Trophoblast cell (in vitro differentiated cells and primary cell): ENCODE results near the gene LDLRAD3.

Experiments used
- DNase-seq, 2 donors: peaks; one replicate each; pipeline ENCODE4 v3.0.0-alpha.2; 2016
- H2AFZ ChIP-seq: 2 replicates; pipeline ENCODE4 v1.6.1; 2013; ENCODE audit warnings: low read length, moderate library complexity, mild to moderate bottlenecking; ENCODE audit not compliant: insufficient read depth, poor library complexity
- H2AK5ac ChIP-seq: 2 replicates; pipeline ENCODE4 v1.6.1; 2013; ENCODE audit warnings: mild to moderate bottlenecking, low read length
- H2BK120ac ChIP-seq: 2 replicates; pipeline ENCODE4 v1.6.1; 2013; ENCODE audit warnings: low read length, mild to moderate bottlenecking, moderate library complexity; ENCODE audit not compliant: insufficient read depth, poor library complexity
- H2BK12ac ChIP-seq: 2 replicates; pipeline ENCODE4 v1.6.1; 2013; ENCODE audit warnings: mild to moderate bottlenecking, low read length, moderate library complexity
- H2BK5ac ChIP-seq: 2 replicates; pipeline ENCODE4 v1.6.1; 2013; ENCODE audit warnings: low read length, low read depth, moderate library complexity, mild to moderate bottlenecking; ENCODE audit not compliant: poor library complexity
- H3K14ac ChIP-seq: 2 replicates; pipeline ENCODE4 v1.6.1; 2013; ENCODE audit warnings: mild to moderate bottlenecking, low read length
- H3K18ac ChIP-seq: 2 replicates; pipeline ENCODE4 v1.6.1; 2013; ENCODE audit warnings: mild to moderate bottlenecking, low read length
- H3K23ac ChIP-seq: 2 replicates; pipeline ENCODE4 v1.6.1; 2013; ENCODE audit warnings: low read length
- H3K27ac ChIP-seq: 2 replicates; pipeline ENCODE4 v1.5.1; 2013; ENCODE audit warnings: low read depth, mild to moderate bottlenecking, inconsistent platforms, low read length, moderate library complexity
- H3K27me3 ChIP-seq: 2 replicates; pipeline ENCODE4 v1.6.1; 2013; ENCODE audit warnings: inconsistent platforms, mild to moderate bottlenecking, low read length, moderate library complexity; ENCODE audit not compliant: insufficient read depth
- H3K36me3 ChIP-seq, 2 experiments: 1 replicate in 1 of 2; 2 replicates in 1 of 2; pipeline ENCODE4 v1.6.1; 2013; ENCODE audit warnings: low read length in 2 of 2, mild to moderate bottlenecking in 2 of 2, moderate library complexity in 1 of 2; ENCODE audit not compliant: insufficient read depth in 2 of 2, control insufficient read depth in 1 of 2
- H3K4ac ChIP-seq: 2 replicates; pipeline ENCODE4 v1.6.1; 2013; ENCODE audit warnings: low read depth, mild to moderate bottlenecking, low read length, moderate library complexity
- H3K4me1 ChIP-seq, 2 experiments: 1 replicate in 1 of 2; 2 replicates in 1 of 2; pipeline ENCODE4 v1.6.1; 2013; ENCODE audit warnings: low read length in 2 of 2, mild to moderate bottlenecking in 2 of 2, moderate library complexity in 1 of 2; ENCODE audit not compliant: insufficient read depth in 2 of 2, control insufficient read depth in 1 of 2
- H3K4me2 ChIP-seq: 2 replicates; pipeline ENCODE4 v1.6.1; 2013; ENCODE audit warnings: inconsistent platforms, mild to moderate bottlenecking, low read length, moderate library complexity
- H3K4me3 ChIP-seq: 2 replicates; pipeline ENCODE4 v1.5.1; 2013; ENCODE audit warnings: mild to moderate bottlenecking, low read depth, low read length, inconsistent platforms
- H3K79me1 ChIP-seq: one replicate; pipeline ENCODE4 v1.6.1; 2013; ENCODE audit warnings: low read length
- H3K79me2 ChIP-seq: 2 replicates; pipeline ENCODE4 v1.6.1; 2013; ENCODE audit warnings: low read length, mild to moderate bottlenecking; ENCODE audit not compliant: control insufficient read depth, insufficient read depth, poor library complexity
- H3K9ac ChIP-seq: 2 replicates; pipeline ENCODE4 v1.6.1; 2013; ENCODE audit warnings: mild to moderate bottlenecking, low read length
- H3K9me3 ChIP-seq: 2 replicates; pipeline ENCODE4 v1.6.1; 2013; ENCODE audit warnings: low read depth, mild to moderate bottlenecking, control low read depth, inconsistent platforms, low read length; ENCODE audit not compliant: insufficient read depth
- H4K12ac ChIP-seq: 2 replicates; pipeline ENCODE4 v1.6.1; 2013; ENCODE audit warnings: low read depth, mild to moderate bottlenecking, low read length, moderate library complexity
- H4K8ac ChIP-seq: 2 replicates; pipeline ENCODE4 v1.6.1; 2013; ENCODE audit warnings: low read depth, mild to moderate bottlenecking, low read length, moderate library complexity
- H4K91ac ChIP-seq: one replicate; pipeline ENCODE4 v1.6.1; 2013; ENCODE audit warnings: low read depth, mild to moderate bottlenecking, low read length, moderate library complexity
- WGBS: extraction: QIAGEN DNeasy Blood & Tissue Kit; methylation state at CpG from one replicate; pipeline ENCODE4 v1.1.7; 2013; ENCODE audit warnings: missing lambda C conversion rate; ENCODE audit not compliant: insufficient read length, insufficient coverage; ENCODE audit errors: extremely low coverage; 5-methylcytosine and 5-hydroxymethylcytosine counted together

The LDLRAD3 gene

GRCh38 chr11:36000616-36001190, 56.8 kb downstream of the LDLRAD3 start:
- Histone ChIP-seq H3K18ac (no peak overlapping the region), H3K9ac (no peak overlapping the region), H3K14ac (no peak overlapping the region), H3K23ac (no peak overlapping the region), H2AK5ac (no peak overlapping the region), H3K79me1 (no peaks in the 10 kb centered on the region), H3K4me1 (peaks cover 13 to 19% of the 10 kb centered on the region in 2 experiments), H3K36me3 (peaks cover 2 to 5% of the 10 kb centered on the region in 2 experiments), H2BK5ac (no peak overlapping the region), H3K27ac (no peak overlapping the region), H3K4me2 (no peak overlapping the region), H3K27me3 (no peaks in the 10 kb centered on the region), H3K4me3 (no peak overlapping the region), H3K79me2 (no peaks in the 10 kb centered on the region), H2AFZ (no peak overlapping the region), H4K12ac (no peak overlapping the region), H2BK12ac (no peak overlapping the region), H4K91ac (no peak overlapping the region), H3K9me3 (peaks cover 6% of the 10 kb centered on the region), H3K4ac (no peak overlapping the region), H4K8ac (no peak overlapping the region), H2BK120ac (no peak overlapping the region)
- peak in 1 of 2 donors; percentile 37 for DNase-seq
- WGBS: no CpG with 5 or more reads among the region's 6 CpGs

GRCh38 chr11:36002196-36002595, 58.3 kb downstream of the LDLRAD3 start:
- H2BK120ac ChIP-seq: peak overlapping the region; percentile 24
- H4K8ac ChIP-seq: no peak overlapping the region
- WGBS: no CpG with 5 or more reads among the region's 6 CpGs
- no peaks in the 10 kb centered on the region for H3K79me1 ChIP-seq
- peaks cover 13 to 19% of the 10 kb centered on the region in 2 experiments for H3K4me1 ChIP-seq
- H3K27ac ChIP-seq: no peak overlapping the region
- no peaks in the 10 kb centered on the region for H3K79me2 ChIP-seq
- no peak for DNase-seq
- H3K4ac ChIP-seq: no peak overlapping the region
- peak overlapping the region; percentile 17 for H2BK12ac ChIP-seq
- peak overlapping the region; percentile 14 for H3K18ac ChIP-seq
- peak overlapping the region; percentile 2 for H4K91ac ChIP-seq
- no peak overlapping the region for H3K9ac ChIP-seq
- no peak overlapping the region for H3K14ac ChIP-seq
- no peak overlapping the region for H2AK5ac ChIP-seq
- no peak overlapping the region for H2AFZ ChIP-seq
- no peak overlapping the region for H3K4me3 ChIP-seq
- no peak overlapping the region for H2BK5ac ChIP-seq
- H3K4me2 ChIP-seq: no peak overlapping the region
- H3K27me3 ChIP-seq: no peaks in the 10 kb centered on the region
- no peak overlapping the region for H3K23ac ChIP-seq
- peaks cover 6% of the 10 kb centered on the region for H3K9me3 ChIP-seq
- H4K12ac ChIP-seq: no peak overlapping the region
- H3K36me3 ChIP-seq: peaks cover 2 to 5% of the 10 kb centered on the region in 2 experiments

- no CpG with 5 or more reads among the region's 3 CpGs for WGBS
- Histone ChIP-seq H3K18ac (no peak overlapping the region), H3K27ac (no peak overlapping the region), H2AFZ (no peak overlapping the region), H3K4me3 (no peak overlapping the region), H3K23ac (no peak overlapping the region), H2BK12ac (peak overlapping the region; percentile 42), H4K12ac (no peak overlapping the region), H3K9me3 (peaks cover 6% of the 10 kb centered on the region), H3K27me3 (no peaks in the 10 kb centered on the region), H3K79me1 (no peaks in the 10 kb centered on the region), H4K91ac (no peak overlapping the region), H3K4me2 (no peak overlapping the region), H3K4ac (no peak overlapping the region), H3K9ac (no peak overlapping the region), H2AK5ac (no peak overlapping the region), H3K14ac (no peak overlapping the region), H2BK120ac (no peak overlapping the region), H2BK5ac (no peak overlapping the region), H3K79me2 (no peaks in the 10 kb centered on the region), H3K4me1 (peaks cover 11 to 24% of the 10 kb centered on the region in 2 experiments), H4K8ac (no peak overlapping the region), H3K36me3 (peaks cover 2 to 5% of the 10 kb centered on the region in 2 experiments)
- DNase-seq: no peak
Measured at GRCh38 chr11:36002796-36003195, 58.9 kb downstream of the LDLRAD3 start.

GRCh38 chr11:36006556-36006955, 62.7 kb downstream of the LDLRAD3 start:
- no peaks in the 10 kb centered on the region for H3K79me1 ChIP-seq
- H4K12ac ChIP-seq: no peak overlapping the region
- H3K23ac ChIP-seq: no peak overlapping the region
- no peaks in the 10 kb centered on the region for H3K27me3 ChIP-seq
- H2BK5ac ChIP-seq: no peak overlapping the region
- no peak overlapping the region for H3K4me3 ChIP-seq
- H2AFZ ChIP-seq: no peak overlapping the region
- H3K14ac ChIP-seq: no peak overlapping the region
- H3K9me3 ChIP-seq: peaks cover 6% of the 10 kb centered on the region
- H4K91ac ChIP-seq: no peak overlapping the region
- H3K79me2 ChIP-seq: no peaks in the 10 kb centered on the region
- no peak overlapping the region for H3K4me2 ChIP-seq
- WGBS: no CpG with 5 or more reads among the region's 3 CpGs
- no peak overlapping the region for H3K27ac ChIP-seq
- no peak overlapping the region for H2BK120ac ChIP-seq
- DNase-seq: no peak
- H2AK5ac ChIP-seq: no peak overlapping the region
- H2BK12ac ChIP-seq: no peak overlapping the region
- H3K18ac ChIP-seq: no peak overlapping the region
- no peak overlapping the region for H4K8ac ChIP-seq
- no peak overlapping the region for H3K9ac ChIP-seq
- peaks cover 4 to 12% of the 10 kb centered on the region in 2 experiments for H3K4me1 ChIP-seq
- H3K36me3 ChIP-seq: peaks cover 0 to 5% of the 10 kb centered on the region in 2 experiments
- no peak overlapping the region for H3K4ac ChIP-seq
